Tibial artery (tissue), 4 donors: ENCODE results near the gene TOR2A.

Source experiments
- DNase-seq, 2 donors: peaks; one replicate each; pipeline ENCODE4 v3.0.0-alpha.2; 2019
- H3K27ac ChIP-seq, 2 donors: fragments of 200-600 bp; sonication (generic) in 1 of 2; 1 replicate in 1 of 2; 2 replicates in 1 of 2; pipeline ENCODE4 v1.5.1; 2018 to 2019; ENCODE audit warnings: mild to moderate bottlenecking in 1 of 2
- H3K27me3 ChIP-seq, 2 donors: fragments of 200-600 bp; sonication (generic) in 1 of 2; one replicate each; pipeline versions ENCODE4 v1.5.1 to v1.6.0; 2016 to 2019
- H3K36me3 ChIP-seq, 3 donors: fragments of 200-600 bp; sonication (generic) in 2 of 3; one replicate each; pipeline ENCODE4 v1.5.1; 2016 to 2019; ENCODE audit warnings: mild to moderate bottlenecking in 2 of 3
- H3K4me1 ChIP-seq, 4 donors: fragments of 200-600 bp; sonication (generic) in 2 of 4; 1 replicate in 3 of 4; 2 replicates in 1 of 4; pipeline ENCODE4 v1.5.1; 2016 to 2019
- H3K4me3 ChIP-seq, 2 donors: fragments of 200-600 bp; sonication (generic) in 1 of 2; 1 replicate in 1 of 2; 2 replicates in 1 of 2; pipeline ENCODE4 v1.5.1; 2018 to 2019; ENCODE audit warnings: mild to moderate bottlenecking in 2 of 2
- H3K9me3 ChIP-seq, 3 donors: fragments of 200-600 bp; sonication (generic) in 1 of 3; one replicate each; pipeline ENCODE4 v1.5.1; 2016 to 2019
- intact Hi-C: fragments of 100-400 bp; cut with DNase I; formaldehyde crosslinking; loops from one replicate; pipeline ENCODE4 v1.15.0; 2023; ENCODE audit warnings: low total_unique reads
- TF ChIP-seq, protein P1 (sequence below), 2 experiments: fragments of 200-600 bp in 1 of 2; fragments of 450-650 bp in 1 of 2; IDR thresholded peaks; one replicate each; pipeline ENCODE4 v1.5.1; 2017 to 2019; ENCODE audit warnings: antibody characterized with exemption in 2 of 2, mild to moderate bottlenecking in 1 of 2, moderate library complexity in 1 of 2

TOR2A gene

DNA sequence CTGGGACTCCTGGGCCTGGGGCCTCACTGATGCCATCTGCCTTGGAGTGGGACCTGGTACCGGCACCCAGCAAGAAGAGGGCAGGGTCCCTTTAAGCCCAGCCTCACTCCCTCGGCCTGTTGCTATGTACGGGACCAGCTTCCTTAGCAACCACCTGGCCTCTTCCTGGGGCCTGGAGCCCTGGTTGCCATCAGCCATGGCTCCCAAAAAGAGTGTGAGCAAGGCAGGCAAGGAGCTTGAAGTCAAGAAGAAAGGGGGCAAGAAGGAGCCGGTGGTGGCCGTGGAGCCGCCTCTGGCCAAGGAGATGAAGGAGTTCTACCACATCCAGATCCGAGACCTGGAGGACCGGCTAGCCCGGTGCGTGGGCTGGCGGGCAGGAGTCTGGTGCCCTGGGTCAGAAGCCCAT lies 28.3 kb downstream of the TOR2A start, which contains the start of gene CFAP157:
Gene CFAP157, plus strand, starts transcription at position 153 of the 406 bp plus-strand sequence. Its CDS starts 44 bp downstream, at position 197.
- Histone ChIP-seq H3K36me3 (peaks cover 0 to 4% (median 0%) of the 10 kb centered on the region in 3 donors), H3K4me1 (no peaks in the 10 kb centered on the region), H3K27ac (no peak within 1 kb of the TSS), H3K27me3 (peaks cover 0 to 31% of the 10 kb centered on the region in 2 donors), H3K9me3 (no peaks in the 10 kb centered on the region), H3K4me3 (no peak within 1 kb of the TSS)
- intact Hi-C loops, result no loop called here
- DNase-seq, result no peak
- TF ChIP-seq, protein P1, sequence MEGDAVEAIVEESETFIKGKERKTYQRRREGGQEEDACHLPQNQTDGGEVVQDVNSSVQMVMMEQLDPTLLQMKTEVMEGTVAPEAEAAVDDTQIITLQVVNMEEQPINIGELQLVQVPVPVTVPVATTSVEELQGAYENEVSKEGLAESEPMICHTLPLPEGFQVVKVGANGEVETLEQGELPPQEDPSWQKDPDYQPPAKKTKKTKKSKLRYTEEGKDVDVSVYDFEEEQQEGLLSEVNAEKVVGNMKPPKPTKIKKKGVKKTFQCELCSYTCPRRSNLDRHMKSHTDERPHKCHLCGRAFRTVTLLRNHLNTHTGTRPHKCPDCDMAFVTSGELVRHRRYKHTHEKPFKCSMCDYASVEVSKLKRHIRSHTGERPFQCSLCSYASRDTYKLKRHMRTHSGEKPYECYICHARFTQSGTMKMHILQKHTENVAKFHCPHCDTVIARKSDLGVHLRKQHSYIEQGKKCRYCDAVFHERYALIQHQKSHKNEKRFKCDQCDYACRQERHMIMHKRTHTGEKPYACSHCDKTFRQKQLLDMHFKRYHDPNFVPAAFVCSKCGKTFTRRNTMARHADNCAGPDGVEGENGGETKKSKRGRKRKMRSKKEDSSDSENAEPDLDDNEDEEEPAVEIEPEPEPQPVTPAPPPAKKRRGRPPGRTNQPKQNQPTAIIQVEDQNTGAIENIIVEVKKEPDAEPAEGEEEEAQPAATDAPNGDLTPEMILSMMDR (IDR thresholded peaks at IDR 0.05), result no peak

DNA sequence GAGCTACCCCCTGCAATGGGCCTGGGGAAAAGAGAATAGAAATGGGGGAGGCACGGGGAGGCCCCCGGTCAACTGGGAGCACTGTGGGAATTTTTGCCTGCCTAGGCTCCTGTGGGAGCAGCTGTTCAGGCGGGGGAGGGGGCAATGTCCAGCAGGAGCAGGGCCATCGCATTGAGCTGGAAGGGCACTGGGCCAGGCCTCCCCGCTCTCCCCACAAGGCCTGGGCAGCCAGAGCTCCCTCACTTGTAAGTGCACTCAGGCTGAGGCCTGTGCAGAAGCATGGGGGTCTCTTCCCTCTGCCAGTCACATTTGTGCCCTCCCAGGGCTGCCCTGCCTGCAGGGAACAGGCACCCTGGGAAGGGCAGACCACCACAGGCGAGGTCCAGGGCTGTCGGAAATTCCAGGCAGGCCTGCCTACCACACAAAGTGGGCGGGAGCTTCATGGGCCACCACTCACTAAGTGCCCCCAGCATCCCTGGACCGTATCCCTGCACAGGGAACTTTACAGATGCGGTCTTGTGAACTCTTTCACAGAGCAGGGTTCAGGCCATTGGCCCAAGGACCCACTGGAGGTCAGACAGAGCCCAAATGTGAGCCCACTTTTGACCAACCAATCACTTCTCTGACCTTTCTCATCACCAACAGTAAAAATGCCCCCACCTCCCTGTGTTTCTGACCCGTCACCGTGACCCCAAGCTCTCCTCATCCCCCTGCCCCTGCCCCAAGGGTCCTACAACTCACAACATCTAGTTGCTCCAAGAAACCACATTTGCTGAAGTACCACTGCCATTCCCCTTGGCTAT lies 29.3 kb downstream of the TOR2A start:
- intact Hi-C loops, result no loop called here
- H3K36me3 ChIP-seq, result no peaks in the 10 kb centered on the region
- peaks cover 0 to 31% of the 10 kb centered on the region in 2 donors for H3K27me3 ChIP-seq
- H3K27ac ChIP-seq, result no peak overlapping the region
- no peaks in the 10 kb centered on the region for H3K4me1 ChIP-seq
- no peak for DNase-seq
- no peak overlapping the region for H3K4me3 ChIP-seq
- no peaks in the 10 kb centered on the region for H3K9me3 ChIP-seq
- TF ChIP-seq, protein P1 (IDR thresholded peaks at IDR 0.05), result no peak

DNA sequence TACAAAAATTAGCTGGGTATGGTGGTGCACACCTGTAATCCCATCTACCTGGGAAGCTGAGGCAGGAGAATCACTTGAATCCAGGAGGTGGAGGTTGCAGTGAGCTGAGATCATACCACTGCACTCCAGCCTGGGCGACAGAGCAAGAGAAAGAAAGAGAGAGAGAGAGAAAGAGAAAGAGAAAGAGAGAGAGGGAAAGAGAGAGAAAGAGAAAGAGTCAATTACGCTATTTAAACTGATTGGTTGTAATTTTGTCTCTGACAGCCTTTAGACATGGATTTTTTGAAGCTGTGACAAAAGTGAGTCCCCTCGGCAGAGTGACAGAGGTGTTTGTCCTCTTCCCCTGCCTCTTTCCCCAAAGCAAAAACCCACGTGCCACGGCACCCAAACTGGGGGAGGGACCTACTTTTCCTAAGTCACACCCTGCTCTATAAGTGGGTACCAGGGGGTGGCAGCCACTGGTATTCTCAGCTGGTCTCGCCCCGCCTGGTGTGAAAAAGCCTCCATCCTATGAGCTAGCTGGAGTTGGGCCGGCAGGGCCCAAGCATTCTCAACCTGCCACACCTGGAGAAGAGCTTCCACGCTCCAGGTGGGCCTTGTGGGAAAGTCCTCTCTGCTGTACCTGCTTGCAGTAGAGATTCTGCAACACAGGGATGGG lies 31.7 kb downstream of the TOR2A start:
- Histone ChIP-seq H3K4me1 (peaks cover 0 to 8% (median 0%) of the 10 kb centered on the region in 4 donors), H3K27ac (no peak overlapping the region), H3K9me3 (no peaks in the 10 kb centered on the region), H3K4me3 (no peak overlapping the region), H3K27me3 (peaks cover 0 to 31% of the 10 kb centered on the region in 2 donors), H3K36me3 (no peaks in the 10 kb centered on the region)
- intact Hi-C loops, result no loop called here
- no peak for DNase-seq
- TF ChIP-seq, protein P1 (IDR thresholded peaks at IDR 0.05), result no peak

DNA sequence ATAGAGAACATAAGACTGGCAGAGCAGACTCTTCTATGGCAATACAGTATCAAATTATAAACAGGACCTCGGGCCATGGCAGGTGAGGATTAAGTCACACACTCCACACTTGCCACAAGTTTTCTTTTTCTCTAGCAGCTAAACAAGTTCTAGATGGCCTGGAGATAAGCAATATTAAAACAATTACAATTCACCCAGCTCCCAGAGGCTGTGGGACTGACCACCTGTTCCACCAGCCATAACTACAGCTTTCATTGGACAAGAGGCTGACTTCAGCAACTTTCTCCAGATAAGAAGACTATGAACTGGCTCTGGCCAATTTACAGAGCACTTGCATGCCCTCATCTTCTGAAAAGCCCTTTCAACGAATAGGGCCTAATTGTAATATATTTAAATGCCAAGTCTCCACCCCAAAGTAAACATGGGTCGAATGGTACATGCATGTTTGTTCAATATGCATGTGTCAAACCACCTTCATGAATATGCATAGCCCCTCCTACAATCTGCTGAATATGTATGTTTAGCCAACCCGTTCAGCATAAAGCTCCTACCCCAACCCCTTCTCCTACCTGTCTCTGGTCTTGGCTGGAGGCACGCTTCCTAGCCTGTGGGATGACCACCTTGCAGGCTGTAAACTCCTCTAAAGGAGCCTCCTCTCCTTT lies 34.4 kb downstream of the TOR2A start:
- DNase-seq, result no peak
- Histone ChIP-seq H3K9me3 (no peaks in the 10 kb centered on the region), H3K4me3 (no peak overlapping the region), H3K4me1 (peaks cover 0 to 8% (median 0%) of the 10 kb centered on the region in 4 donors), H3K27me3 (peaks cover 0 to 11% of the 10 kb centered on the region in 2 donors), H3K36me3 (no peaks in the 10 kb centered on the region), H3K27ac (no peak overlapping the region)
- TF ChIP-seq, protein P1 (IDR thresholded peaks at IDR 0.05), result no peak
- intact Hi-C loops, result no loop called here

DNA sequence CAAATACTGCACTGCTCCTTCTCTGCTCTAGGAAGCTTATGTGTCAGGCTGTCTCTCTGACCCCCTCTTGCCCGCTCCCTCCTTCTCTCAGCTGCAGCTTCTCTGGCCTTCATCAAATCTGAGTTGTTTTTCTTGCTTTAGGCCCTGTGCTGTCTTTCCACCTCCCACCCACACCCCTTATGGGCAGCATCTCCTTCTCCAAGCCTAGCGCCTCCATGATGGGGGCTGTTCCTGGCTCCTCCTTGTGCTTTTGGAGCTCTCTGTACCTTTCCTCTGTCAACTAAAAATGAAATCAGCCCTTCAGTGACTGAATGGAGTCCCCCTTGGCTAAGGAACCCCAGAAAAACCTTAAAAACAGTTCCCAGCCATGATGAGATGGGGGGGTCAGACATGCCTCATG lies 35.0 kb downstream of the TOR2A start:
- intact Hi-C loops, result no loop called here
- no peaks in the 10 kb centered on the region for H3K9me3 ChIP-seq
- H3K4me1 ChIP-seq, result peaks cover 0 to 8% (median 0%) of the 10 kb centered on the region in 4 donors
- H3K4me3 ChIP-seq, result no peak overlapping the region
- H3K27ac ChIP-seq, result peak overlapping the region; percentile 76 to 79
- peaks cover 0 to 5% of the 10 kb centered on the region in 2 donors for H3K27me3 ChIP-seq
- TF ChIP-seq, protein P1 (IDR thresholded peaks at IDR 0.05), result no peak
- DNase-seq, result no peak
- H3K36me3 ChIP-seq, result no peaks in the 10 kb centered on the region
